NAMALWA (cell line): ENCODE data around the gene STIM1.
"Not testable (repeated sequence)": the region's sequence is repeated elsewhere in the genome, so short reads cannot be mapped to it uniquely, and the experiment has no call there.

Experiments used
- DNase-seq: peaks from one replicate; pipeline ENCODE4 v3.0.0-alpha.2; 2015; ENCODE audit warnings: low spot score

Gene STIM1

GRCh38 chr11:3855808-3856491 is 486 bp downstream of the STIM1 start:
- peak; percentile 73 for DNase-seq

- DNase-seq, result no peak
These were observed 1.5 kb downstream of the STIM1 start for GRCh38 chr11:3856856-3857553.

GRCh38 chr11:3857628-3858027 is 2.2 kb downstream of the STIM1 start:
- no peak for DNase-seq

DNA sequence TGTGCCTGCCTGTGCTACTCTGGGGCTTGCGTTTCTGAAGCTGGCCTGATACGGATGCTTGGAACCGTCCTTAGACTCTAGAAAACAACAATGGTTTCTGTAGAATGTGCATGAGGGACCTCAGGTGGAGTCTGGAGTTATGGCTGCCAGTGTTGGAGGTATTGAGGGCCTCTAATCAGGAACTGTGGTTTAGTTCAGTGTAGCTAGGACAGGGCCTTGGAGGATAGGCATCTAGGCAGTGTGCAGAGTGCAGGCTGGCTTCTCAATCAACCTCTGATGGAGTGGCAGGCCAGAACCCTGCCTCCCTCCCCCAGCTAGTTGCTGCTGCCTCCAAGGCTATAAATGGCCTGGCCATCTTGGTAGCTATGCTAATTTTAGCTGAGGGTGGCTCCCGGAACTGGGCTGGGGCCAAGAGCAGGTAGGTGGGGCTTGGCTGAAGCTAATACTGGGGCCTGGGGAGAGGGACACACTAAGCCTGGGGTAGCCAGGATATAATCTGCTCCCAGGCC is 4.0 kb downstream of the STIM1 start:
- peak; percentile 48 for DNase-seq

GRCh38 chr11:3860375-3860774 is 4.9 kb downstream of the STIM1 start:
- DNase-seq, result no peak

GRCh38 chr11:3860898-3861393 is 5.5 kb downstream of the STIM1 start:
- not testable (repeated sequence) for DNase-seq

GRCh38 chr11:3861683-3862082 is 6.2 kb downstream of the STIM1 start:
- DNase-seq, result no peak

GRCh38 chr11:3865388-3866193 is 10.1 kb downstream of the STIM1 start:
- DNase-seq, result peak; percentile 63

GRCh38 chr11:3866206-3866605 is 10.7 kb downstream of the STIM1 start:
- peak; percentile 77 for DNase-seq

DNA sequence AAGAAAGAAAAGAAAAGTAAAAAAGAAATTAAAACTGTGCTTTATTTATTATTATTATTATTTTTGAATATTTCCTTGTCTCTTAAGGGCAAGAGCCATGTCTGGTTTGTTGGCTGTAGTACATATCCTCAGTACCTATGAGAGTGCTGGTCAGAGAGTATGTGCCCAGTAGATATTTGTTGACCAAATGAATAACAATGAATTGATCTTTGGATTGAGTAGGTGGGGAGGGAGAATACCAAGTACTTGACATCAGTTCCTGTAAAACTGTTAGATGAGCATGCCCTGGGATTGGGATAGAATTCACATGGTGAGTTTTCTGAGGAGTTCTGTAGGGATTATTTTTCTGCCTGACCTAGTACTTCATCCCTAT is 11.4 kb downstream of the STIM1 start:
- DNase-seq, result no peak

DNA sequence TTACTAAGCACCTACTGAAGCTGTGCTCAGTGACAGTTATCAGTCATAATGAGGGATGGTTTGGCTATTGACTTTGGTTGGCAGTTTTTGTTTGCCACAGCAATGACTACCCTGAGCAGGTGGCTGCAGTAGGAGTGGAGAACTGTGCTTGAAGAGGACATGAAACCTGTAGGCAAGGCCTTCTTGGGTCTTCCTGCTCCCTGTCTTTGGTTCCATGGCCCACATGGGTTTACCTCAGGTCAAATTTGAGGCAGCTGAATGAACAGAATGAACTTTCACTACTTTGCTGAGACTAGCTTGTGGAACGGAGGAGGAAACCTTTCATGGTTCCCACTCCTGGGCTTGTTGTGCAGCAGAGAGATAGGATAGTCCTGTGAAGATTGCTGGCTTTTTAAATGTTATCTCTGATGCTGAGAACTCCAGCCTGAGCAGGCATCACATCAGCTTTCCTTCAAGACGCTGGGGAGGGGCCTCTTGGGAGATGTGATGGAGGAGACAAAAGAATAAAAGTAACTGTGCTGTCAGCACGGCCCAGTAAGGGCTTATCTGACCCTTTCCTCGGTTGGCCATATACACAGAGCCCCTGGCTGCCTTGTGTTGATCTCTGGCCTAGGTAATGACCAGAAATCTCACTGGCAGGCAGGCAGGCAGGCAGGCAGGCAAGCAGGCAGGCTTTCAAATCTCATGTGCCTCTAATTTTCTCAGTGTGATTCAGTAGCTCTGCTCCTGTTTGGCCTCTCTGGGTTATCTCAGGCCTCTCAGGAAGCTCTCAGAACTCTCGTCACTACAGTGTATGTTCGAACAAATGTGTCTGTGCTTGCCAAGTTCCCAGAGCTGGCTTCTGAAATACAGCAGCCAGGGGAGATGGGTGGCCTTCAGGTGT is 12.0 kb downstream of the STIM1 start:
- DNase-seq, result no peak

DNA sequence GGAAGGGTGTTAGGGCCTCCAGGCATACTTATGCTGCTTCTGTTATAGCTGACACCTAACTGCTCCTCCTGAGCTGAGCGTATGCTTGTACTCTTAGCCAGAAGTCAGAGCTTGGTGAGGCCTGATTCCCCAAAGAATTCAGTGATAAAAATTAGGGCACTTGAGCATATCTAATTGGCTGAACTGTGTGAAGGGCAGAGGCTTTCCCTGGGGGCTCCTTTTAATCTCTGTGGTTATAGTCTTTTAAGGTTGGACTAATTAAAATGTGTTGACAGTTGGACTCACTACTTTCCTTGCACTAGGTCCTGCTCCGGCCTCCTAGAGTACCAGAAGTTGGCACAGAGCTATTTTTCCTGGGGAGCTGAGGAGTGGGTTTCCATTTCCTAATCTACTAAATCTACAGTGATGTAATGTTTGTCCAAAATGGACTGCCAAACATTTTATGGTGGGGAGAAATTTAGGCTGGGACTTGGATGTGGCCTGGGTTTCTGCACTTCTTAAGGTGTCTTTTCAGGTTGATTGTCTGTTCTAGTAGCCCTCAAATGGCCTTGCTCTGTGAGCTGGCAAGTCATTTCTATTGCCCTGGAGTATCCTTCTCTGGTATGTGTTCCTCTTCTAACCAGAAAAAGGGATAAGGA is 18.4 kb downstream of the STIM1 start:
- DNase-seq, result no peak

DNA sequence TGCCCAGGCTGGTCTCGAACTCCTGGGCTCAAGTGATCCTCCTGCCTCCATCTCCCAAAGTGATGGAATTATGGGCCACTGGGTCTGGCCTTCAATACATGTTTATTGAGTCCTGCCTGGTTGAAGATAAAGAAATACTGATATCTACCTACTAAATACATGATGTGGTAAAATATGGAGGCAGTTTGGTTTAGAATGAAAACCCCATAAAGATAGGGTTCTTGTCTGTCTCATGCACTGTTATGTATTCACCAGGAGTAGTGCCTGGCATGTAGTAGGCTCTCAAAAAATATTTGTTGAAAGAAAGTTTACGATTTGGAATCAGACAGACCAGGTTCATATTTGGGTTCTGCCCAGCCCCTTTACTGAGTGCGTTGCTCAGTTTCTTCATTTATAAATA is 21.1 kb downstream of the STIM1 start:
- no peak for DNase-seq

DNA sequence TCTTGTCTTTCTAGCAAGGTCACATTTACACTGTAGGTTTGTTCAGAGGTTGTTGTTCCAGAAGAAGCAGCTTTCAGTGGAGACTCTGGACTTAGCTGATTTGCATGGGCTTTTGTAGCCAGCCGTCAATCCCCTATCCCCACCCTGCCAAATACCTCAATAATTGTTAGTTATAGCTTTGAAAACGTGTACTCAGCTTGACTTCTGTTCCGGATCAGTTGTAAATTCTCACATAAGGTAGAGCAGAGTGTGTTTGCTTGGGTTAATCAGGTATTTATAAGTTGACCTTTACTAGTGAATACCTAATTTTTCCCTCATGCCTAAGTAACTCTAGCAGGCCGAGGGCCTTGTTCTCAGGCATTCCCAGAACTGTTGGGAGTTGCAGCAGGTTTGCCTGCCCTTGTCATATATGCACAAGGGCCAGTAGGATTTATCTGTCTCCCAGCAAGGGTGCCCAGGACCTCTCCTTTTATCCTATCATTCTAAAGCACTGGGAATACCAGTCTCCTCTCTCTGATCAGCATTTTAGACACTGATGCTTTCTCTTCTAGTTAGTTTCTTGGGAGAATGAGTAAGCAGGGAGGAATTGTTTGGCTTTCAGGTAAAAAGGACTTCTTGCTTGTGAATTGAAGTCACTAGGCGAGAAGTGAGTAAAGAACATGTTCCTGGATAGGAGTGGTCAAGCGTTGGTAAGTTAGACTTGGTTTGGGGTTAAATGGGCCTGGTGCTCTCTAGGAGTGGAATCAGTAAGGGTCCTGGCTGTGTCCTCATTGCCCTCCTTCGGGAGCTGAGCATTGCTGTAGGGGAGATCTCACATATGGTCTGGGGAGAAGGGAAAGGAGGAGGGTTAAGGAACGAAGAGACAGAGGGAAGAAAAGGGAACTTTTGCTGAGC is 22.1 kb downstream of the STIM1 start:
- no peak for DNase-seq

DNA sequence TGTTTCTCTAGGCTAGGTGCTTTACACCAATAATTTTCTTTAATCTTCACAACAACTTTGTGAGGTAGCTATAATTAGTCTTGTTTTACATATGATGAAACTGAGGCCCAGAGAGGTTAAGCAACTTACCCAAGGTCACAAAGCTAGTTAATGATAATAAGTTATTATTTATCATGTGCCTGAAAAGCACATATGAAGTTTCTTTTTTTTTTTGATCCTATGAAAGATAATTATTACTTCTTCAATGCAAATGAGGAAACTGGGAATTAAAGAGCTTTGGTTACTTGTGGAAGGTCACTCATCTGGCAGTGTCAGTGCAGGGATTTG is 22.8 kb downstream of the STIM1 start:
- DNase-seq, result no peak

GRCh38 chr11:3879216-3879966 is 23.9 kb downstream of the STIM1 start:
- no peak for DNase-seq

- DNase-seq, result no peak
These were observed 24.6 kb downstream of the STIM1 start for GRCh38 chr11:3879967-3880542.

DNA sequence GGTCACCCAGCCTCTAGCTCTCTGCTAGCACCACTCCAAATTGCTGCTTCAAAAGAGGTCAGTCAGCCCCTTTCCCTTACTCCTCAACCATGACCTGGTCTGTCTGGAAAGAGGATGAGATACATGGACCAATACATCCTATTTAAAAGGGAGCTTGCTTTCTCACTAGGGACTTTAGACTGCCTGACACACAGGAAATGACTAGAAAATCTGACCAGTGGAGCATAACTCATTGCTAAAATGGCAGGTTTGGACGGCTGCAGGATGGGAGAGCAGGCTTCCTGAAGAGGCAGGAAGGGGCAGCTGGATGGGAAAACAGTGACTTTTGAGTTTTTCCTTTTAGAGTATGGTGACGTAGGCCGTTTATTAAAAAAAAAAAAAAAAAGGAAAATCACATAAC is 25.3 kb downstream of the STIM1 start:
- peak; percentile 59 for DNase-seq

- no peak for DNase-seq
These were observed 27.2 kb downstream of the STIM1 start for GRCh38 chr11:3882655-3883054.
